ENCODE results near the gene DIDO1. TPM values are rescaled to one million over a fixed set of nuclear protein-coding genes. Genes with fewer than 3 reads are reported as not detected.

Gene DIDO1
- total and polyA plus RNA-seq, 2 of the 13 experiments (the other 11 are each of a cell fraction or from before 2014, with no cell fraction given), result 75.0 to 75.1 TPM

- TF ChIP-seq E2F5 (CRISPR knock-in tag; conservative IDR thresholded peaks at IDR 0.05) (no peak), ZNF569 (CRISPR knock-in tag; IDR thresholded peaks at IDR 0.05; ENCODE audit: borderline replicate concordance) (no peak), ZNF101 (CRISPR knock-in tag; IDR thresholded peaks at IDR 0.05; ENCODE audit: borderline replicate concordance, low read depth) (0 out of 2 replicates have a peak, but pooled peaks have one; percentile 28), ZNF224 (CRISPR knock-in tag; IDR thresholded peaks at IDR 0.05) (no peak), HDAC1 (CRISPR knock-in tag; IDR thresholded peaks at IDR 0.05) (no peak), TARDBP (CRISPR knock-in tag; IDR thresholded peaks at IDR 0.05) (peak; percentile 73), HNF4A (CRISPR knock-in tag; IDR thresholded peaks at IDR 0.05) (0 out of 2 replicates have a peak, but pooled peaks have one; percentile 18), ZNF333 (CRISPR knock-in tag; IDR thresholded peaks at IDR 0.05; ENCODE audit: borderline replicate concordance) (no peak), ZNF547 (CRISPR knock-in tag; IDR thresholded peaks at IDR 0.05) (0 out of 2 replicates have a peak, but pooled peaks have one; percentile 39), ISL2 (CRISPR knock-in tag; IDR thresholded peaks at IDR 0.05) (no peak; the same call in 1 of the 2 replicates), ZNF776 (CRISPR knock-in tag; IDR thresholded peaks at IDR 0.05) (no peak), ELK4 (CRISPR knock-in tag; IDR thresholded peaks at IDR 0.05; ENCODE audit: borderline replicate concordance) (no peak), CBX2 (IDR thresholded peaks at IDR 0.05; ENCODE audit: low read depth, low read length) (no peak), CBX2 (CRISPR knock-in tag; IDR thresholded peaks at IDR 0.05; ENCODE audit: low read depth) (no peak), ZMAT3 (CRISPR knock-in tag; conservative IDR thresholded peaks at IDR 0.05) (peak; percentile 39; the same call in 1 of the 2 replicates), CREM (IDR thresholded peaks at IDR 0.05) (peak; percentile 19; the same call in 1 of the 2 replicates), CREM (CRISPR knock-in tag; IDR thresholded peaks at IDR 0.05) (no peak), GPN1 (CRISPR knock-in tag; IDR thresholded peaks at IDR 0.05; ENCODE audit: borderline replicate concordance) (no peak), RFX1 (IDR thresholded peaks at IDR 0.05) (no peak), SATB2 (CRISPR knock-in tag; IDR thresholded peaks at IDR 0.05) (no peak), ZNF558 (CRISPR knock-in tag; IDR thresholded peaks at IDR 0.05; ENCODE audit: borderline replicate concordance) (no peak), RARA (CRISPR knock-in tag; IDR thresholded peaks at IDR 0.05) (peak; percentile 6; the same call in 1 of the 2 replicates), ZNF629 (CRISPR knock-in tag; conservative IDR thresholded peaks at IDR 0.05) (peak; percentile 26; the same call in 1 of the 2 replicates), SAP130 (CRISPR knock-in tag; IDR thresholded peaks at IDR 0.05; ENCODE audit: low read depth) (peak; percentile 18; the same call in 1 of the 2 replicates), ZNF549 (CRISPR knock-in tag; IDR thresholded peaks at IDR 0.05) (no peak), ZNF264 (CRISPR knock-in tag; IDR thresholded peaks at IDR 0.05) (no peak), ELF4 (CRISPR knock-in tag; IDR thresholded peaks at IDR 0.05; ENCODE audit: borderline replicate concordance) (no peak), ZXDC (CRISPR knock-in tag; IDR thresholded peaks at IDR 0.05) (peak; percentile 39; the same call in 1 of the 2 replicates)
These were observed 42.3 kb upstream of the DIDO1 start (continued) for GRCh38 chr20:62968378-62969178.

Measured in HepG2 (cell line).